CD4-positive, alpha-beta T cell treated with Interleukin-15 for 4 hours (primary cell): Measurements from ENCODE around the gene PNPO.
"Not testable (repeated sequence)": the region's sequence is repeated elsewhere in the genome, so short reads cannot be mapped to it uniquely, and the experiment has no call there.

Source experiments
- DNase-seq: peaks from one replicate; pipeline ENCODE4 v3.0.0-alpha.2; 2020; ENCODE audit warnings: low spot score

The PNPO gene

DNA sequence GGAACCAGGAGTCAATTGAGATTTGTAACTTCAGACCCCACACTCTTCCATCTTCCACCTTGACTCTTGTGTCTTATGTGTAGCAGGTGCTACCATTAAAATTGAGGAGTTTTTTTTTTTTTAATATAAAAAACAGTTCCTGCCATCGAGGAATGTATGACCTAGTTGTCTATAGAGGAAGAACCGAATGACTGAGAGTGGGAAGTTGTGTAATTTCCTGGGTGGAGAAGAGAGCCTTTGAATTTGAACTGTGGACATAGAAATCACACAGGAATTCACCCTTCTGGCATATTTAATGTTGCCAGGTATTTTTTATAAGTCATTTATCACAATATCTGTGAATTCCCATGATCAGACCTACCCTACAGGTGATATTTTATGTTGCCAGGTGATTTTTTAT lies 23.4 kb upstream of the PNPO start:
- DNase-seq: no peak

DNA sequence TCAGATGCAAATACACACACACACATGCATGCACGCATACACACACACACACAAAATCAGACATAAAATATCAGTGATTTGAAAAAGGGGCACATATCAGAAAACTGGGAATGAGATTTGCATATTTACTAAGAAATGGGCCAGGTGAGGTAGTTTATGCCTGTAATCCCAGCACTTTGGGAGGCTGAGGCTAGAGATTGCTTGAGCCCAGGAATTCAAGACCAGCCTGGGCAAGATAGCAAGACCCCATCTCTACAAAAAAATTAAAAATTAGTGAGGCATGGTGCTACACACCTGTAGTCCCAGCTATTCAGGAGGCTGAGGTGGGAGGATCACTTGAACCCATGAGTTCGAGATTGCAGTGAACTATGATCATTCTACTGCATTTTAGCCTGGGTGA lies 22.4 kb upstream of the PNPO start:
- DNase-seq: no peak

GRCh38 chr17:47919889-47920288 lies 21.5 kb upstream of the PNPO start:
- not testable (repeated sequence) for DNase-seq

GRCh38 chr17:47924785-47925677 lies 16.3 kb upstream of the PNPO start:
- DNase-seq: no peak

DNA sequence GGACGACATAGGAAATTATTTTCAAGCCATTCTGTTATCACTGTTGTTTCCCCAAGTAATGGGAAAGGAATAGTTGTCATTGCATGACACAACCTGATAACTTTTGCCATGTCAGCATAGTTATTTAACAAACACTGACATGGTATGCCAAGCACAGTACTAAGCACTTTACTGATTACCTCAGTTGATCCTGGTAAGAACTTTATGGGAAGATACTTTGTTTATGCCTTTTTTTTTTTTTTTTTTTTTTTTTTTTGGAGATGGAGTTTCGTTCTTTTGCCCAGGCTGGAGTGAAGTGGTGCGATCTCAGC lies 15.7 kb upstream of the PNPO start:
- DNase-seq: no peak

- no peak for DNase-seq
These were observed 13.5 kb upstream of the PNPO start for GRCh38 chr17:47927821-47928400.

- no peak for DNase-seq
These were observed 13.0 kb upstream of the PNPO start for GRCh38 chr17:47928415-47928814.

GRCh38 chr17:47929218-47930000 lies 12.0 kb upstream of the PNPO start:
- DNase-seq: no peak

GRCh38 chr17:47931848-47932247 lies 9.5 kb upstream of the PNPO start:
- no peak for DNase-seq

DNA sequence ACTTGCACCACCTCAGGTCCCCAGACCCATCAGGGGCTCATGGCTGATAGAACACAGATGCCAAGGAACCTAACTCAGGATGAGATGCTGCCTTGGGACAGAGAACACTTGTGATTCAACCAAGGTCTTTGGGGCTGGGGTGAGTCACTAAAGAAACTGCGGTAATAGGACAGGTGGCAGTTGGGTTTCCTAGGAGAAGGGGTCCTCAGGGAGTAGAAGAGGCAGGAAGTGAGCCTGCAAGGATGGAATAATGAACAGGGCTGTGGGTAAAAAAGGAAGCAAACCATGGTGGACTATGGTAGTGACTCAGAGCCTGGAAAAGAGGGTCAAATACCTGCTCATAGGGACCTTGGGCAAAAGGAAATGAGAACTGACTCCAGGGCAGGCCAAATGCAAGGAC lies 6.5 kb upstream of the PNPO start:
- no peak for DNase-seq

GRCh38 chr17:47935468-47935867 lies 5.9 kb upstream of the PNPO start:
- DNase-seq: not testable (repeated sequence)

DNA sequence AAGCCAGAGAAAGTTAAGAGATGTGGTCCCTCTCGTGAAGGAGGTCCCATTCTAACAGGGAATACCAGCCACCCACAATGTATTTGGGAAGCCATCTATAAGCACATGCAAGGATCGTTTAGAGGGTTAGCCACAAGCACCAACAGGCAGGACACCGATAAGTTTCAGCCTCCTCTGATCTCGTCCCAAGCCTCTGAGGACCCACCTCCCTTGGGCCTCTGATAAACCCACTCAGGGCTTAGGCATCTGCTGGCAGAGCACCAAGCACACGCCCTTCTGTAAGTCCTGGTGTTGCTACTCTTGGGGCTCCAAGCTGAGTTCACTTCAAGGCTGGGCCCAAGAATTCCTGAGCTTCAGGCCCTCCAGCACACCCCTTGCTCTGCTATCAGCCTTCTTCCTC lies 5.4 kb upstream of the PNPO start:
- DNase-seq: no peak

GRCh38 chr17:47937941-47938340 lies 3.4 kb upstream of the PNPO start:
- no peak for DNase-seq

DNA sequence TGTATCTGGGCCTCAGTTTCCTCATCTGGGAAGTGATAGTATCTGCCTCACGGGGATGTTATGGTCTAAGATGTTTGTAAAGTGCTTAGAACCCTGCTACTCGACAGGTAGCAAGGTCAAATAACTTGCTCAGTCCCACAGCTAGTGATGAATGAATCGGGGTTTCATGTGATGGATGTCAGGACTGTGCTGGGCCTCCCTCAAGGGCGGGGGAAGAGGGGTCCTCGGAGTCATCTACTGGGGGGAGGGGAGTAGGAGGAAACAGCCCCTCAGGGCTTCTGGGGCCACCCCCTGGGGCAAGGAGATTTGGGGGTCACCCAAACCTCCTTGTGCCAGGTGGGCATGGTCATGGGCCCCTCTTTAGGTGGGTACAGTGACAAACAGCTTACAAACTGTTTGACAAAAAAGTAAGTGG lies 732 bp downstream of the PNPO start:
- no peak for DNase-seq

DNA sequence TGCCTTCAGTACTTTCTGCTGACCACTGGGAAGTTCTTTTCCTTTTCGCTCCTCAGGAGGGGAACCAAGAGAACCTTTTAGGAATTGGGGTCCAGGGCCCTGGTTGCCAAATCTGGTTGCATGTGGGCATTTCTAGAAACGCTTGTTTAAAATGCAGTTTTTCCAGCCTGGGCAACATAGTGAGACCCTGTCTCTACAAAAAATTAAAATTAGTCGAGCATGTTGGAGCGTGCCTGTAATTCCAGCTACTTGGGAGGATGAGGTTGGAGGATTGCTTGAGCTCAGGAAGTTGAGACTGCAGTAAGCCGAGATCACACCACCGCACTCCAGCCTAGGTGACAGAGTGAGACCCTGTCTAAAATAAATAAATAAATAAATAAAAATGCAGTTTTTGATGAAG lies 1.2 kb downstream of the PNPO start:
- DNase-seq: no peak

DNA sequence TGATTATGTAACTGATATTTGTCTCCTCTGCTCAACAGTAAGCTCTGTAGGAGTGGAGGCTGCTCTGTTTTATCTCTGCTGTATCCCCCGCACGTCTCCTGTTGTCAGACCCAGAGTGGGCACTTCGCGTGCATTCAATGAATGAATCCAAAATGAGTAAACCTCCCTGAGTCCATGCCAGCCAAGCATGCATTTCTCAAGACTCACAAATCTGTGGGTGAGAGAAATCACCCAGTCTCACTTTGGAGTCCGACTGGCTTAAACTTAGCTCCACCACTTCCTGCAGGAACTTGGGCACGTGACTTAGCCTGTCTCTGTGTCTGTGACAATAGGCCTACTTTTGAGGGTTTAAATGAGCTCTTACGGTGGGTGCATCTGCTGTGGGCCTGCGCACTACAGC lies 3.7 kb downstream of the PNPO start:
- DNase-seq: peak; percentile 15

GRCh38 chr17:47945529-47946508 lies 4.4 kb downstream of the PNPO start:
- DNase-seq: no peak

DNA sequence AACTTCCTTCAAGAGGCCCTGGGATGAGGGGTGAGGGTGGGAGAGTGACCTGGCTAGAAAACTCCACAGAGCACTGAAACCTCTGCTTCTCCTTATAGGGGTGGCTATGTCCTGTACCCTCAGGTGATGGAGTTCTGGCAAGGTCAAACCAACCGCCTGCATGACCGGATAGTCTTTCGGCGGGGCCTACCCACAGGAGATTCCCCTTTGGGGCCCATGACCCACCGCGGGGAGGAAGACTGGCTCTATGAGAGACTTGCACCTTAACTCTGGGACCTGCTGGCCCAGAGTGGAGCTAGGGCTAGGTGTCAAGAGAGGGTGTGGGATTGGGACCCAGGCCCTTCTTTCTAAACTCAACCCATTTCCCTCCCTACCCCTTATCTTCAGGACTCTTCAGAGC lies 5.1 kb downstream of the PNPO start:
- no peak for DNase-seq

DNA sequence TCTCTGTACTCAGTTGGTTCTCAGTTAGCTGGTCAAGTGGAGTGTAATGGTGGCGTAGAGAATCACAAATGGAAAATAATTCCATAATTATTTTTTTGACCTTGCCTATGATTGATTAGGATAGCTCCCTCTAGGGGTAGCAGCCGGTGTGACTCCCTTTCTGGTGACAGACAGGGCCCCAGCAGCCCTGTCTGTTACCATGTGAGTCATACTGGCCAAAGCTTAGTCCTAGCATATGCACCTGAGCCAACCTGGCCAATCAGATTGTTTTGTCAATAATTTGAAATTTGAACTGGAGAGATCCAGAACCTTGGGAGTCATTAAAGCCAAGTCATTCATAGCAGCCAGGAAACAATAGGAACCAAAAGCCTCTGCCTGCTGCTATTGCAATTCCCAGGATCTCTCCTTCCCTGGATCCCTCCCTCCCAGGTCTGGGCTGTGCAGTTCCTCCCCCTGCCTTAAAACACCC lies 5.6 kb downstream of the PNPO start:
- DNase-seq: peak; percentile 83

GRCh38 chr17:47948706-47949196 lies 7.4 kb downstream of the PNPO start:
- no peak for DNase-seq

GRCh38 chr17:47949197-47949759 lies 7.9 kb downstream of the PNPO start:
- peak; percentile 80 for DNase-seq
